Effector CD8-positive, alpha-beta T cell (primary cell): ENCODE measurements around the gene NHLRC4.
"Not testable (repeated sequence)": the region's sequence is repeated elsewhere in the genome, so short reads cannot be mapped to it uniquely, and the experiment has no call there.

Experiments
- DNase-seq: peaks from one replicate; lab custom pipeline; 2025; lab: John Stamatoyannopoulos, UW

Gene NHLRC4

DNA sequence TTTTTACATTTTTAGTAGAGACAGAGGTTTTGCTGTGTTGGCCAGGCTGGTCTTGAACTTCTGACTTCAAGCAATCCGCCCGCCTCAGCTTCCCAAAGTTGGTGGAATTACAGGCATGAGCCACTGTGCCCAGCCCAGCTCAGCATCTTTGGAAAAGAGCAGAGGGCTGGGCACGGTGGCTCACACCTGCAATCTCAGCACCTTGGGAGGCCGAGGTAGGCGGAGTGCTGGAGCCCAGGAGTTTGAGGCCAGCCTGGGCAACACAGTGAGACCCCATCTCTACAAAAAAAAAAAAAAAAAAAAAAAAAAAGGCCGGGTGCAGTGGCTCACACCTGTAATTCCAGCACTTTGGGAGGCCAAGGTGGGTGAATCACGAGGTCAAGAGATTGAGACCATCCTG lies 30.9 kb downstream of the NHLRC4 start:
- not testable (repeated sequence) for DNase-seq

DNA sequence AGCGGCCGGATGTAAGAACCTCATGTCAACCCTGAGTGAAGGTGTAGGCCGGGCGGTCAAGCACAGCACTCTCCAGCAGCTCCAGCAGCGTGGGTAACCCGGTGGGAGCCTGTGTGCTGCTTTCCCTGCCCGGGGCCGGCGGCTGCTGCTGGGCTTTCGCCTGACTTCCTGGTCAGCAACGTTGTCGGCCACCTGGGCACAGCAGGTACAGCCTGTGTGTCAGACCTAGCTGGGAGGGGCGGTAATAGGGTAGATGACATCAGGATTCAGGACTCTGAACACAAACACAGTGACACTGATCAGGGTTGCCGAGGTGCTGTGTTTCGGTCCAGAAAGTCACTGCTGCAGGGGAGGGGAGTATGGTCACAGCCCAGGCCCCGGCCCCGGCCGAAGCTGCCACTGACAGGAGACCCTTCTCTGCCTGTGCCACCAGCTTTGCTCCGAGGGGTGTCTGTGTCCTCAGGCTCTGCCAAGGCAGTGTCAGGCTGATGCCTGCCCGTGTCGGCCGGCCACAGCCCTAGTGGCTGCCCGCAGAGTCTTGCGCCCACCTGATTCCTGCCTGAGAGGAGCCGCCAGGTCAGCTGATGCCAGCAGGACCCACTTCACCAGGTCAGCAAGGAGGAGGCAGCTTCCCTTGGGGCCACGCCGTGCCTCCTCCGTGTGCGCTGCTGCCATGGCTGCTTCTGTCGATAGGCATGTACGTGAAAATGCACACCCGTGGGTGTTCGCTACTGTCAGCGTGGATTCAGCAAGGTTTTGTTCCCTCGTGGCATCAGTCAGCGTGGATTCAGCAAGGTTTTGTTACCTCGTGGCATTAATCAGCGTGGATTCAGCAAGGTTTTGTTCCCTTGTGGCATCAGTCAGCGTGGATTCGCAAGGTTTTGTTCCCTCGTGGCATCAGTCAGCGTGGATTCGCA lies 32.3 kb downstream of the NHLRC4 start:
- DNase-seq, result no peak

DNA sequence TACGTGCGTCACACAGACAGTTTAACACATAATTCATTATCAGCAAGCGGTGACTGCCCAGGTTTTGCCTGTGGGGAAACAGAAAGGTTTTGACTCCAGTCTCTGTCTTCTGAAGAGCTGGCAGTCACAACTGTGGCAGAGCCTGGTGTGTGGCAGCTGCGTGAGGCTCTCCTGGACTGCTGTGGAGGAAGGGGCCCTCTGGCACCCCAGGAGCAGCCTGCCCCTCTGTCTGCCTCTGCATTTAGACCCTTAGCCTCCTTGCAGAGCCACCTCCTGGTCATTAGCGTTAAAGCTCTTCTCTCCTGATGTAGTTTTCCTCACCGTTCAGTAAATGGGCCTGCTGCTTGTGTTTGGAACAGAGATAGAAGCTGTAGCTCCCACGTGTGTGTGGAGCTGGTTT lies 34.0 kb downstream of the NHLRC4 start:
- no peak for DNase-seq

DNA sequence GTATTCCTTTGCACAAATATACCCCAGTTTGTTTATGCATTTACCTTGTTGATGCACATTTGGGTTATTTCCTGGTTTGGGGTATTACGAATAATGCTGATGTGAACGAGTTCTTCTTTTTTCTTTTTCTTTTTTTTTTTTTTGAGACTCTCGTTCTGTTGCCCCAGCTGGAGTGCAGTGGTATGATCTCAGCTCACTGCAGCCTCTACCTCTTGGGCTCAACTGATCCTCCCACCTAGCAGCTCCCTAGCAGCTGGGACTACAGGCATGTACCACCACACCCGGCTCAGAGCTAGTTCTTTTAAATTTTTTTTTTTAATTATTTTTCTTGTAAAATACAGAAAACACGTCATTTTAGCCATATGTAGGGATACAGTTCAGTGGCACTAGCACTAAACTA lies 37.1 kb downstream of the NHLRC4 start:
- DNase-seq, result no peak

DNA sequence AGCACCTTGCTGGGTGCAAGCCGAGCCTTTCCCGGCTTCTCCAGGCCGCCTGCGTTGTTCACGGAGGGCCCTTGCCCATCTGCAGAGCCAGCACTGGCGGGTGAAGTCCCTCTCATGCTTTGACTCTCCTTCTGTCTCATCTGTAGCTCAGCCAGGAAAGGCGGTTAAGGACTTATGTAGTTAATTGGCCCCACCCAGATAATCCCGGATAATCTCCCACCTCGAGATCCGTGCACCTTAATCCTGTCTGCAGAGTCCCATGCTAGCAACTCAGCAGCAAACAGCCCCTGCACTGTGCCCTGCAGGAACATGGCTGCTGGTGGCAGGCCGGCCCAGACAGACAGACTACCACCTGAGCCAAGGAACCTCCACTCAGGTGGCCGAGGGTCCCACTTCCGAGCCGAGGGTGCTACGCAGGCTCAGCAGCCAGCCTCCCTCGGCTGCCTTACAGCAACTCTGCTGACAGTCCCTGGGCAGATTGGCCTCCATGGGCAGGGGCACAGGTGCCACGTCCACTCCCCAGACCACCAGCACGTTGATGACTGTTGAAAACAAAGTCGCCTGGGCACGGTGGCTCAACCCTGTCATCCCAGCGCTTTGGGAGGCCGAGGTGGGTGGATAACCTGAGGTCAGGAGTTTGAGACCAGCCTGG lies 40.0 kb downstream of the NHLRC4 start:
- no peak for DNase-seq

DNA sequence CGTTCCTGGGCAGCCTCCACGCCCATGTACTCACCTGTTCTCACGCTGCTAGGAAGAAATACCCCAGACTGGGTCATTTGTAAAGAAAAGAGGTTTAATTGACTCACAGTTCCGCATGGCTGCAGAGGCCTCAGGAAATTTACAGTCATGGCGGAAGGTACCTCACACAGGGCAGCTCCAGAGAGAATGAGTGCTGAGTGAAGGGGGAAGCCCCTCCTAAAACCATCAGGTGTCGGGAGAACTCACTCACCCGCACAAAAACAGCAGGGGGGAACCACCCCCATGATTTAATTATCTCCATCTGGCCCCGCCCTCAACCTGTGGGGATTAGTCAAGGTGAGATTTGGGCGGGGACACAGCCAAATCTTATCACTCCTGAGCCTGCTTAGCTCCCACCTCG lies 41.2 kb downstream of the NHLRC4 start:
- no peak for DNase-seq

DNA sequence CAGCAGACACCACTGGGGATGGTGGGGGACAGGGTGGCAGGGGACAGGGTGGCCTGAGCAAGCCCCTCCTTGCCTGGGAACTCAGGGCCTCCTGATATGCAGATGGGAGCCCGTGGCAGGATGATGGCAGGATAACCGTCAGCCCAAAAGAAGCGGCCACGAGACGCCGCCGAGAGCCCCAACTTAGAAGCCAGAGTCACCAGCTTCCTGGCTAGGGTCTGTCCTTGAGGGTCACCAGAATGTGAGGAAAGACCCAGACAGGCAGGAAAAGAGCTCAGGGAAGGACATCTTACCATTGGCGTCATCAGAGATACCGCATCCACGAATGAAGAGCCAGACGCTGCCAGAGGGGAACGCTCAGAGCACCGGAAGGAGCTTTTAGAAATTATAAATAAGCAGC lies 42.5 kb downstream of the NHLRC4 start:
- no peak for DNase-seq

DNA sequence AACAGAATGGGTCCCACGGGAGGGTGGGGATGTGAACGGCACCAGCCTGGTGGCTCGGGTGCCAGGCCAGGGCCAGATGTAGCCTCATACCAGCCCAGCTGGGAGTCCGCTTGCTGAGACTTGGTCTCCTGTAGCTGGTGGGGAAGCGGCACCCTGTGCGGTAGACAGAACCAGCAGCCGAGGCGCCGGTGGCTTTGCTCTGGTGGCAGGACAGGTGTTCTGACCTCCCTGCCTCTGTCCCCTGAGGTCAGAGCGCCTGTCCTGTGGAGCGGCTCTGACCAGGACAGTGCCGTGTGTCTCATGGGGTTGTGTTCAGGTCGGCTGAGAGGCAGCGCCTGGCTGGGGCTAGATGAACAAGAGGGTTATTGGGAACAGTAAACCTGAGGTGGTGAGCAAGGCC lies 43.2 kb downstream of the NHLRC4 start:
- DNase-seq, result no peak

DNA sequence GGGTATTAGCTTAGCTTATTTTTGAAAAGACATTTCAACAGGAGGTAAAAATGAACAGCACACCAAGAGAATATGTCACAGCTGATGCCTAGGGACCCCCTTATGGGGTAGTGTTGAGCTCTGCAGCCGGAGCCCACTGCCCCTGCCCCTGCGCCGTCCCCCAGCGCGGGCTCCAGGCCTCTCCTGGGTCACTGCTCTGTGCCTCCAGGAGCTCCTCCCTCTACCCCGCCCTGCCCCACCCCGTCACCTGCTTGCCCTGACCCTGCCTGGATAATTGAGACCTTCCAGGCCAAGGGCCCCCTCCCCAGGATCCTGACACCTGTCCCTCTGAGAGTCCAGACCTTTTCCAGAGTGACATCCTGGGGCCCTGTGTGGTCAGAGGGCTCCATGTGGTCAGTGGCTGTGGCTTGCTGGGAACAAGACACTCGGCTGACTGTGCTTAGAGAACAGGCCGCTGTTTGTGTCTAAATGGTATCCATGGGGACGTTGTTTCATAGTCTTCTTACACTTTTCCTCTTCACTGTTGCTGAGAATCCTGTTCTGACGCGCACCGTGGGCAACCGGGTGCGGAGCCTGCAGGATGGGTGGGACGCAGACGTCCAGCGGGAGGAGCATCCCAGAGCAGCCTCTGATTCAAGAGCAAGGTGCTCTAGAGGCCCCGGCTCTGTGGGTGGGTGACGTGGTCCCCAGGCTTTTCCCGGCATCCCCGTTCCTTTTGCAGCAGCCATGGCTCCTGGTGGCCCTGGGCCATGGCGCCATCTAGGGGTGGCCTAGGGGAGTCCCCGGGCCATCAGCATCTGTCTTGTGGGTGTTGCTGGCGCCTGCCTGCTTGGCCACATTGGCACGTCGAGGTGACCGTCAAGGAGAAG lies 43.9 kb downstream of the NHLRC4 start:
- DNase-seq, result peak; percentile 12

DNA sequence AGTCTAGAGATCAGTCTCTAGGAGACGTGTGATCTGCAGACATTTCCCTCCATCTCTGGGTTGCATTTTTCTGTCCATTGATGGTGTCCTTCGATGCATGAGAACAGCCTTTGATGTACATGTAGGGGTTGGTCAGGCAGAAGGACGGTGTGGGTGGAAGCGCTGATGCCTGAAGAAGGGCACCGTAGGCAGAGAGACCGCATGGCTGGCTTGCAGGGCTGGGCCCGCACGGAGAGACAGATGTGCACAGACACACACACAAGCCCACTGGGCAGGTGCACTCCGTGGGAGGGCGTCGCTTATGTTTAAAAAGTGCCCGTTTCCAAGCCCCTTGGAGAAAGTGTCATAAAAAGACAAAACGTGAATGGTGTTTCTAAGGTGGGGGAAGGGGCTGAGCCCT lies 48.3 kb downstream of the NHLRC4 start:
- DNase-seq, result no peak

DNA sequence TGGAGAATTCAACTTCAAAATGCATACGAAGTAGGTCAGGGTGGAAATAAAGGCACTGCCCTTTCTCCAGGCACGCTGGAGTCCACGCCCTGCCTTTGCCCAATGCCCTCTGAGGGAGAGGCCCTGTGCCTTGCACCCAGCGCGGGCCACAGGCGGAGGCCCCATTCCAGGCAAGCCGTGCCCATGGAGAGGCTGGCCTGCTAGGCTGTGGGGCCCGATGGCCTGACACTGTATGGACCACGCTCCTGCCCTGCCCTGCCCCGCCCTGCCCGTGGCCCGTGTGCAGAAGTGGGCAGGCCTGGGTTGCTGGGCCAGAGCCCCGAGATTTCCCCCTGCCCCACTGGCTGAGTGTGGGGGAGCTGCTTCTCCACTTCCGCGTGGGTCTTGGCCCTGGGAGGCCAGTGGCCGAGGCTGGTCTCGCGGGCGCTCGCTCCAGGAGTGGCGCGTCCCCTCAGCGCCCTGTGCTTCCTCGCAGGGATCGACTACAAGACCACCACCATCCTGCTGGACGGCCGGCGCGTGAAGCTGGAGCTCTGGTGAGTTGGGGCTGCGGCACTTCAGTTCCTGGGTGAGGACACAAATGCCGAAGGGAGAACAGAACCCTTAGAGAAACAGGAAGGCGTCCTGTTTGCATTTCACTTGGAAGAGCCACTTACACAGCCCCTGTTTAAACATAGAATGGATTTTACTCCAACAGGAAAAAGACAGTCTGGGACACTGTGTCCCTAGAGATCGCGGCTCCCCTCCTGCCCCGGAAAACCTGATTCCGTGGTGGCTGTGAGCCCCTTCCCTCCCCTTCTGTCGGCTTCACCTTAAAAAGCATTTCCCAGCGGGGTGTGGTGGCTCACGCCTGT lies 50.2 kb downstream of the NHLRC4 start:
- no peak for DNase-seq

DNA sequence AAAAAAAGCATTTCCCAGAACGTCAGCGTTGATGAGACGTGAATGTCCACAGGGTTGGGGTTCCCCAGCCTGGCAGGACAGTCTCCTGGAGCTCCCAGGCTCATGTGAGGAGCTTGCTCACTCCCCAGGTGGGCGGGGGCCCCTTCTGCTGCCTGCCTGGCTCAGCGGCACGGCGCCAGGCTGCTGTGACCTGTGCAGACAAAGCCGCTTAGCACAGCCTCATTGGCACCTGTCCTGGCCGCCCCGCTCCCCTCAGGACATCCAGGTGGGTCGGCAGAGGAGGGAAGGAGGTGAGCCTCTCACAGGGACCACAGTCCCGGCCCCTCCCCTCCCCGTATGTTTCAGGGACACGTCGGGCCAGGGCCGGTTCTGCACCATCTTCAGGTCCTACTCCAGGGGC lies 51.0 kb downstream of the NHLRC4 start:
- no peak for DNase-seq
